Activated CD4-positive, alpha-beta memory T cell treated with anti-CD3 and anti-CD28 coated beads, Interleukin-2, amount 10 ng/mL, durations not matched to agents 7 days and 5 days (primary cell): Measurements from ENCODE around the gene SYNM. TPM values are rescaled to one million over a fixed set of nuclear protein-coding genes. Genes with fewer than 3 reads are reported as not detected.
"Not testable (repeated sequence)": the region's sequence is repeated elsewhere in the genome, so short reads cannot be mapped to it uniquely, and the experiment has no call there.

Experiments used
- CTCF ChIA-PET: fragments of 350-600 bp; sonication (Branson Sonifier 250); formaldehyde crosslinking; loops from one replicate; lab custom pipeline; 2021; ENCODE audit warnings: antibody characterized with exemption, inconsistent platforms; lab: Charles Lee
- POLR2A ChIA-PET: fragments of 350-600 bp; sonication (Branson Sonifier 250); formaldehyde crosslinking; loops from one replicate; lab custom pipeline; 2021; ENCODE audit warnings: antibody characterized with exemption; lab: Charles Lee
- DNase-seq: peaks from one replicate; pipeline ENCODE4 v3.0.0-alpha.2; 2020
- H3K27ac Mint-ChIP-seq: one replicate; pipeline ENCODE4 v1.8.0; 2021; ENCODE audit warnings: mild to moderate bottlenecking, mixed read lengths
- H3K27me3 Mint-ChIP-seq: one replicate; pipeline ENCODE4 v1.8.0; 2021; ENCODE audit warnings: mixed read lengths
- H3K36me3 Mint-ChIP-seq: one replicate; pipeline ENCODE4 v1.8.0; 2021; ENCODE audit warnings: low read depth, mixed read lengths
- H3K4me1 Mint-ChIP-seq: one replicate; pipeline ENCODE4 v1.8.0; 2021; ENCODE audit warnings: mixed read lengths
- H3K4me3 Mint-ChIP-seq: one replicate; pipeline ENCODE4 v1.8.0; 2021; ENCODE audit warnings: mild to moderate bottlenecking, mixed read lengths
- H3K9me3 Mint-ChIP-seq: one replicate; pipeline ENCODE4 v1.8.0; 2021; ENCODE audit warnings: mixed read lengths
- total RNA-seq, 2 experiments: library from RNA; stranded (reverse); gene quantifications; one replicate each; pipeline ENCODE4 v1.2.3, GENCODE V29; 2021

The SYNM gene, protein sequence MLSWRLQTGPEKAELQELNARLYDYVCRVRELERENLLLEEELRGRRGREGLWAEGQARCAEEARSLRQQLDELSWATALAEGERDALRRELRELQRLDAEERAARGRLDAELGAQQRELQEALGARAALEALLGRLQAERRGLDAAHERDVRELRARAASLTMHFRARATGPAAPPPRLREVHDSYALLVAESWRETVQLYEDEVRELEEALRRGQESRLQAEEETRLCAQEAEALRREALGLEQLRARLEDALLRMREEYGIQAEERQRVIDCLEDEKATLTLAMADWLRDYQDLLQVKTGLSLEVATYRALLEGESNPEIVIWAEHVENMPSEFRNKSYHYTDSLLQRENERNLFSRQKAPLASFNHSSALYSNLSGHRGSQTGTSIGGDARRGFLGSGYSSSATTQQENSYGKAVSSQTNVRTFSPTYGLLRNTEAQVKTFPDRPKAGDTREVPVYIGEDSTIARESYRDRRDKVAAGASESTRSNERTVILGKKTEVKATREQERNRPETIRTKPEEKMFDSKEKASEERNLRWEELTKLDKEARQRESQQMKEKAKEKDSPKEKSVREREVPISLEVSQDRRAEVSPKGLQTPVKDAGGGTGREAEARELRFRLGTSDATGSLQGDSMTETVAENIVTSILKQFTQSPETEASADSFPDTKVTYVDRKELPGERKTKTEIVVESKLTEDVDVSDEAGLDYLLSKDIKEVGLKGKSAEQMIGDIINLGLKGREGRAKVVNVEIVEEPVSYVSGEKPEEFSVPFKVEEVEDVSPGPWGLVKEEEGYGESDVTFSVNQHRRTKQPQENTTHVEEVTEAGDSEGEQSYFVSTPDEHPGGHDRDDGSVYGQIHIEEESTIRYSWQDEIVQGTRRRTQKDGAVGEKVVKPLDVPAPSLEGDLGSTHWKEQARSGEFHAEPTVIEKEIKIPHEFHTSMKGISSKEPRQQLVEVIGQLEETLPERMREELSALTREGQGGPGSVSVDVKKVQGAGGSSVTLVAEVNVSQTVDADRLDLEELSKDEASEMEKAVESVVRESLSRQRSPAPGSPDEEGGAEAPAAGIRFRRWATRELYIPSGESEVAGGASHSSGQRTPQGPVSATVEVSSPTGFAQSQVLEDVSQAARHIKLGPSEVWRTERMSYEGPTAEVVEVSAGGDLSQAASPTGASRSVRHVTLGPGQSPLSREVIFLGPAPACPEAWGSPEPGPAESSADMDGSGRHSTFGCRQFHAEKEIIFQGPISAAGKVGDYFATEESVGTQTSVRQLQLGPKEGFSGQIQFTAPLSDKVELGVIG (N-terminal part only)
- total RNA-seq: 1 to 10 TPM; 5.5 to 5.7 TPM

DNA sequence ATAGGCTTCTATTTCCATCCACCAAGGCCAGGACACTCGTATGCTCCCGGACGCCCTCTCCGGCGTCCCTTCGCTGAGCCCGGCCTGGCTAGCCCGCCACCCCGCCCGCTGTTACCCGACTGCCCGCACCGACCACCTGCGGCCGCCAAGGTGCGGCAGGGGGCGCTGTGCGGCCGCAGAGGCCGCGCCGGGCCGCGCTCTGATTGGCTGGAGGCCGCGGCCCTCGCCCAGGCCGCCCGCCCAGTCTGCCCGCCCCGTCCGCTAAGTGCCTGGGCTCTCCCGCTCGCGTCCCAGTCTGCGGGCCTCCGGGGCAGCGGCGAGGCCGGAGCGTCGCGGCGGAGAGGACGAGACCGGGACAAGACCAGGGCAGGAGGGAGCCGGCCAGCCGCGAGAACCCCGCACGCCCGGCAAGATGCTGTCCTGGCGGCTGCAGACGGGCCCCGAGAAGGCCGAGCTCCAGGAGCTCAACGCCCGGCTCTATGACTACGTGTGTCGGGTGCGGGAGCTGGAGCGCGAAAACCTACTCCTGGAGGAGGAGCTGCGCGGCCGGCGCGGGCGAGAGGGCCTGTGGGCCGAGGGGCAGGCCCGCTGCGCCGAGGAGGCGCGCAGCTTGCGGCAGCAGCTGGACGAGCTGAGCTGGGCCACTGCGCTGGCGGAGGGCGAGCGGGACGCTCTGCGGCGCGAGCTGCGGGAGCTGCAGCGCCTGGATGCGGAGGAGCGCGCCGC lies at the start of gene SYNM:
SYNM (plus strand) TSS at position 293 of the 726 bp plus-strand sequence; CDS start at position 413, 120 bp downstream.
- Mint-ChIP-seq H3K27me3 (peaks cover 43% of the 10 kb centered on the region), H3K4me3 (peak within 1 kb of the TSS; percentile 66), H3K4me1 (peaks cover 40% of the 10 kb centered on the region), H3K36me3 (no peaks in the 10 kb centered on the region), H3K9me3 (no peaks in the 10 kb centered on the region), H3K27ac (no peak within 1 kb of the TSS)
- peak; percentile 47 for DNase-seq
- POLR2A ChIA-PET: interaction anchor here (0.7 kb wide), 1 partner anchor 801 kb away, joined by 3 read pairs; no protein-coding TSS in a partner anchor
- CTCF ChIA-PET: interaction anchor here (0.9 to 2.3 kb wide), 16 partner anchors 12 to 1245 kb away, joined by 3 to 19 read pairs (median 5); partner anchors contain the start of gene LYSMD4

GRCh38 chr15:99055555-99056134 lies 49.2 kb upstream of the SYNM start:
- DNase-seq: no peak
- Mint-ChIP-seq H3K36me3 (no peaks in the 10 kb centered on the region), H3K4me1 (peaks cover 13% of the 10 kb centered on the region), H3K9me3 (no peaks in the 10 kb centered on the region), H3K27ac (no peak overlapping the region), H3K4me3 (no peak overlapping the region), H3K27me3 (peaks cover 23% of the 10 kb centered on the region)
- ChIA-PET CTCF (interaction anchor here (1.2 kb wide), 1 partner anchor 11 kb away, joined by 3 read pairs; no protein-coding TSS in a partner anchor), POLR2A (no interaction called here)

GRCh38 chr15:99057020-99057419 lies 47.9 kb upstream of the SYNM start:
- CTCF ChIA-PET: interaction anchor here (0.7 to 2.0 kb wide), 7 partner anchors 15 to 538 kb away, joined by 3 to 6 read pairs (median 4); no protein-coding TSS in a partner anchor
- H3K4me3 Mint-ChIP-seq: no peak overlapping the region
- no peaks in the 10 kb centered on the region for H3K9me3 Mint-ChIP-seq
- H3K36me3 Mint-ChIP-seq: no peaks in the 10 kb centered on the region
- no peak overlapping the region for H3K27ac Mint-ChIP-seq
- no peak for DNase-seq
- POLR2A ChIA-PET: no interaction called here
- peaks cover 13% of the 10 kb centered on the region for H3K4me1 Mint-ChIP-seq
- H3K27me3 Mint-ChIP-seq: peaks cover 35% of the 10 kb centered on the region

DNA sequence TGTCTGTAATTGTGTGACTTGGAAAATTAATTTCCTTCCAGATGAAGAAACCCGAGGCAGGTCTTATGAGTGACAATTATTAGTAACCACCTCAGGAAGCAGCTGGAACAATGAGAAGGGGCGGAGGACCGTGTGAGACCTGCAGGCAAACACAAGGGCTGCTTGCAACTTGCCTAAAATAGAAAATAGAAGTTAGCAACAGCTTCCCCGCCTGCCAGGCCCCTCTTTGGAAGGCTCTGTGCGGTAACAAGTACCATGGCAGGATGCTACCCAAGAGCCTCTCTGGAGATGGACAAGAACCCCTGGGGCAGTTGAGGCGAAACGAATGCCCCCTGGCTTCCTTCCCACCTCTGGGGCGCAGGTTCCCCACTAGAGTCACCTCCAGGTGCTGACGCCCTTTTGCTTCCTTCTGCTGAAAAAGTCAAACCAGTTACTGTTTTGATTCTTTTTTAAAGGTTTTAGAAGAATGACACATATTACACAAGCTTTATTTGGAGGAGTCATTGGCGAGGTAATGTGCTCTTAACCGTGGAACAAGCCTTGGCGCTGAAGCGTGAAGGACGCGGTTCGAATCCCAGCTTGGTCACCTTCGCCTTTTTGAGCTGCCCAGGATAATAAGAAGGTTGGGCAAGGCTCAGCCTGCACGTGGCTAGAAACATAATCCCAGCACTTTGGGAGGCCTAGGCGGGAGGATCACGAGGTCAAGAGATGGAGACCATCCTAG lies 47.0 kb upstream of the SYNM start:
- Mint-ChIP-seq H3K9me3 (no peaks in the 10 kb centered on the region), H3K27ac (peak overlapping the region; percentile 26), H3K4me3 (peak overlapping the region; percentile 33), H3K27me3 (peaks cover 35% of the 10 kb centered on the region), H3K36me3 (no peaks in the 10 kb centered on the region), H3K4me1 (peaks cover 9% of the 10 kb centered on the region)
- POLR2A ChIA-PET: no interaction called here
- CTCF ChIA-PET: interaction anchor here (0.8 to 2.3 kb wide), 11 partner anchors 15 to 714 kb away, joined by 3 to 14 read pairs (median 4); no protein-coding TSS in a partner anchor
- DNase-seq: no peak

GRCh38 chr15:99058421-99058870 lies 46.4 kb upstream of the SYNM start:
- ChIA-PET CTCF (interaction anchor here (0.6 to 2.3 kb wide), 9 partner anchors 15 to 279 kb away, joined by 3 to 14 read pairs (median 3); no protein-coding TSS in a partner anchor), POLR2A (no interaction called here)
- Mint-ChIP-seq H3K9me3 (no peaks in the 10 kb centered on the region), H3K27ac (no peak overlapping the region), H3K27me3 (peaks cover 34% of the 10 kb centered on the region), H3K36me3 (no peaks in the 10 kb centered on the region), H3K4me3 (peak overlapping the region; percentile 33), H3K4me1 (peaks cover 9% of the 10 kb centered on the region)
- DNase-seq: no peak

- Mint-ChIP-seq H3K36me3 (no peaks in the 10 kb centered on the region), H3K4me1 (peaks cover 9% of the 10 kb centered on the region), H3K9me3 (no peaks in the 10 kb centered on the region), H3K27me3 (peaks cover 34% of the 10 kb centered on the region), H3K27ac (no peak overlapping the region), H3K4me3 (peak overlapping the region; percentile 44)
- peak; percentile 50 for DNase-seq
- CTCF ChIA-PET: interaction anchor here (0.6 to 2.3 kb wide), 11 partner anchors 9 to 280 kb away, joined by 3 to 14 read pairs (median 4); no protein-coding TSS in a partner anchor
- POLR2A ChIA-PET: no interaction called here
Measured at GRCh38 chr15:99059010-99059981, 45.6 kb upstream of the SYNM start.

DNA sequence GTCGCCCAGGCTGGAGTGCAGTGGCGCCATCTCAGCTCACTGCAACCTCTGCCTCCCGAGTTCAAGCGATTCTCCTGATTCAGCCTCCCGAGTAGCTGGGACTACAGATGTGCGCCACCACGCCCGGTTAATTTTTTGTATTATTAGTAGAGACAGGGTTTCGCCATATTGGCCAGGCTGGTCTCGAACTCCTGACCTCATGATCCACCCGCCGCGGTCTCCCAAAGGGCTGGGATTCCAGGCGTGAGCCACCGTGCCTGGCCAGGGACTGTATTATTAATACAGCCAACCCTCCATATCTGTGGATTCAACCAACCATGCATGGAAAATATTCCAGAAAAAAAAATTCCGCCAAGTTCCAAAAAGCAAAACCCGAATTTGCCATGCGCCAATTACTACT lies 44.7 kb upstream of the SYNM start:
- H3K4me1 Mint-ChIP-seq, H3K9me3 Mint-ChIP-seq, POLR2A ChIA-PET, H3K4me3 Mint-ChIP-seq, H3K27ac Mint-ChIP-seq, DNase-seq, H3K36me3 Mint-ChIP-seq: not testable (repeated sequence)
- peaks cover 34% of the 10 kb centered on the region for H3K27me3 Mint-ChIP-seq
- CTCF ChIA-PET: interaction anchor here (0.6 to 2.3 kb wide), 4 partner anchors 11 to 1547 kb away, joined by 3 to 14 read pairs (median 6); no protein-coding TSS in a partner anchor

DNA sequence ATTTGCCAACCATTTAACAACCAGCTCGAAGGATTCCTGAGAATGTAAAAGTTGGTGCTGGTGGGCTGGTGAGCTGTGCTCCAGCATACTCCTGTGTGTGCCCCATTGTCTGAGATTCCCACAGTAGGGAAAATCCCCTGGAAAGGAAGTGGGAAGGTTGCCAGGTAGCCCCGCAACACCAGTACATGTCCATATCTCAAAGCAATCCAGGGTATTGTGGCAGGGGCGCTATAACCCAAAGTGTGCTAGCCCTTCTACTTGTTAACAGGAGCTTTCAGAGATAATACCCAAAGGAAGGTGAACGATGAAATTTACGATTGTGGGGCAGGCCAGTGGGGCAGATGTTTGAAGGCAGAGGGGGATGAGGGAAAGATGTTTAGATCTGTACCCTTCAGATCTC lies 42.7 kb upstream of the SYNM start:
- Mint-ChIP-seq H3K36me3 (no peaks in the 10 kb centered on the region), H3K27ac (no peak overlapping the region), H3K4me3 (no peak overlapping the region), H3K4me1 (peaks cover 9% of the 10 kb centered on the region), H3K9me3 (no peaks in the 10 kb centered on the region), H3K27me3 (peaks cover 31% of the 10 kb centered on the region)
- DNase-seq: no peak
- CTCF ChIA-PET: interaction anchor here (0.6 to 1.7 kb wide), 7 partner anchors 11 to 1726 kb away, joined by 3 to 8 read pairs (median 3); no protein-coding TSS in a partner anchor
- POLR2A ChIA-PET: no interaction called here

- Mint-ChIP-seq H3K36me3 (no peaks in the 10 kb centered on the region), H3K4me3 (no peak overlapping the region), H3K9me3 (no peaks in the 10 kb centered on the region), H3K27me3 (peaks cover 4% of the 10 kb centered on the region), H3K27ac (no peak overlapping the region), H3K4me1 (no peaks in the 10 kb centered on the region)
- CTCF ChIA-PET: interaction anchor here (1.1 kb wide), 2 partner anchors 8 to 9 kb away, joined by 4 read pairs; no protein-coding TSS in a partner anchor
- no peak for DNase-seq
- POLR2A ChIA-PET: no interaction called here
Measured at GRCh38 chr15:99068186-99068585, 36.7 kb upstream of the SYNM start.

- CTCF ChIA-PET: no interaction called here
- POLR2A ChIA-PET: no interaction called here
- peaks cover 4% of the 10 kb centered on the region for H3K27me3 Mint-ChIP-seq
- H3K4me1 Mint-ChIP-seq: no peaks in the 10 kb centered on the region
- no peak for DNase-seq
- H3K36me3 Mint-ChIP-seq: no peaks in the 10 kb centered on the region
- H3K9me3 Mint-ChIP-seq: no peaks in the 10 kb centered on the region
- H3K4me3 Mint-ChIP-seq: no peak overlapping the region
- H3K27ac Mint-ChIP-seq: no peak overlapping the region
Measured at GRCh38 chr15:99070208-99070607, 34.7 kb upstream of the SYNM start.
